HCT116 (cell line): ENCODE measurements around the gene LRCH1. TPM values are rescaled to one million over a fixed set of nuclear protein-coding genes. Genes with fewer than 3 reads are reported as not detected.
A peak's percentile ranks its signal among the peaks of the same experiment; 100 is the strongest.

Source experiments
- ATAC-seq: fragments of 200-7000 bp; cut with Tn5 transposase; 2 replicates; pipeline ENCODE4 v1.9.1; 2020; ENCODE audit warnings: mild to moderate bottlenecking, moderate library complexity
- BruUV-seq: library from RNA; stranded (reverse); fragments of 400-500 nt; replicated peaks from 2 replicates; lab custom pipeline; 2021; lab: Mats Ljungman, UMichigan
- CTCF ChIA-PET: fragments of 300-600 bp; sonication (Branson Sonifier 250); formaldehyde crosslinking; loops from one replicate; lab custom pipeline; 2021; ENCODE audit warnings: antibody characterized with exemption; lab: Charles Lee
- POLR2A ChIA-PET: fragments of 300-600, 350-600 bp; sonication (Branson Sonifier 250); formaldehyde crosslinking; loops from one replicate; lab custom pipeline; 2021; ENCODE audit warnings: antibody characterized with exemption; lab: Charles Lee
- RAD21 ChIA-PET, 2 experiments: fragments of 300-600 bp; sonication (Branson Sonifier 250); formaldehyde crosslinking; loops; one replicate each; lab custom pipeline; 2023; ENCODE audit warnings: low total read pairs in 2 of 2; ENCODE audit not compliant: uncharacterized antibody in 2 of 2, unreplicated experiment in 2 of 2, low non-redundant PET in 1 of 2; lab: Charles Lee
- DNase-seq: peaks from one replicate; pipeline ENCODE4 v3.0.0-alpha.2; 2010; ENCODE audit warnings: low read depth, low spot score
- H2AFZ ChIP-seq: fragments of 200-600 bp; shearing (Covaris generic), sonication (generic); 2 replicates; pipeline ENCODE4 v1.6.1; 2017; ENCODE audit warnings: low read depth, mixed run types, mixed read lengths, antibody characterized with exemption, low read length; ENCODE audit not compliant: poor library complexity, severe bottlenecking
- H3K27ac ChIP-seq: 2 replicates; pipeline ENCODE4 v1.5.1; 2012; ENCODE audit warnings: low read depth, low read length
- H3K27me3 ChIP-seq: fragments of 200-600 bp; sonication (generic); 2 replicates; pipeline ENCODE4 v1.6.1; 2016; ENCODE audit warnings: mixed run types, low read length, mixed read lengths; ENCODE audit not compliant: insufficient read depth
- H3K36me3 ChIP-seq, 2 experiments: fragments of 200-500 bp in 1 of 2; fragments of 200-600 bp in 1 of 2; sonication (Bioruptor generic) in 1 of 2; sonication (generic) in 1 of 2; 2 replicates each; pipeline versions ENCODE4 v1.5.1 to v1.6.1; 2014 to 2016; ENCODE audit warnings: low read length in 2 of 2, inconsistent platforms in 1 of 2, mixed read lengths in 1 of 2, mixed run types in 1 of 2; ENCODE audit not compliant: insufficient read depth in 2 of 2, control insufficient read depth in 1 of 2
- H3K4me1 ChIP-seq, 2 experiments: fragments of 200-600 bp in 1 of 2; sonication (generic) in 1 of 2; 2 replicates each; pipeline versions ENCODE4 v1.5.1 to v1.6.1; 2012 to 2017; ENCODE audit warnings: low read length in 2 of 2, inconsistent platforms in 1 of 2, mild to moderate bottlenecking in 1 of 2, mixed read lengths in 1 of 2, mixed run types in 1 of 2, moderate library complexity in 1 of 2; ENCODE audit not compliant: insufficient read depth in 2 of 2, control insufficient read depth in 1 of 2
- H3K4me2 ChIP-seq: fragments of 200-600 bp; sonication (generic); 2 replicates; pipeline ENCODE4 v1.6.1; 2017; ENCODE audit warnings: mixed run types, low read length, mixed read lengths
- H3K4me3 ChIP-seq, 2 experiments: fragments of 200-600 bp in 1 of 2; sonication (generic) in 1 of 2; replicated peaks in 1 of 2; 2 replicates each; pipeline ENCODE4 v1.5.1; 2011 to 2016; ENCODE audit warnings: low read length in 2 of 2, control low read depth in 1 of 2, low read depth in 1 of 2, mild to moderate bottlenecking in 1 of 2, mixed read lengths in 1 of 2, mixed run types in 1 of 2
- H3K79me2 ChIP-seq: fragments of 200-600 bp; sonication (generic); 2 replicates; pipeline ENCODE4 v1.6.1; 2017; ENCODE audit warnings: mild to moderate bottlenecking, mixed run types, low read length, moderate library complexity, mixed read lengths; ENCODE audit not compliant: insufficient read depth
- H3K9ac ChIP-seq: fragments of 200-600 bp; sonication (generic); 2 replicates; pipeline ENCODE4 v1.6.1; 2016; ENCODE audit warnings: low read length, mixed read lengths
- H3K9me2 ChIP-seq: fragments of 200-600 bp; sonication (generic), shearing (Covaris generic); 2 replicates; pipeline ENCODE4 v1.6.1; 2017; ENCODE audit warnings: mixed run types, mild to moderate bottlenecking, moderate library complexity; ENCODE audit not compliant: insufficient read depth
- H3K9me3 ChIP-seq, 2 experiments: fragments of 200-500 bp in 1 of 2; fragments of 200-600 bp in 1 of 2; sonication (Bioruptor generic) in 1 of 2; sonication (generic) in 1 of 2; 2 replicates each; pipeline ENCODE4 v1.6.1; 2014 to 2017; ENCODE audit warnings: low read length in 2 of 2, mixed read lengths in 2 of 2, inconsistent platforms in 1 of 2, low read depth in 1 of 2, mild to moderate bottlenecking in 1 of 2, mixed run types in 1 of 2, moderate library complexity in 1 of 2; ENCODE audit not compliant: control insufficient read depth in 1 of 2, insufficient read depth in 1 of 2
- H4K20me1 ChIP-seq: fragments of 200-600 bp; sonication (generic), shearing (Covaris generic); 2 replicates; pipeline ENCODE4 v1.6.1; 2017; ENCODE audit warnings: mixed run types, mild to moderate bottlenecking, moderate library complexity; ENCODE audit not compliant: insufficient read depth
- CEBPB ChIP-seq: IDR thresholded peaks from 2 replicates; pipeline ENCODE4 v1.6.1; 2012; ENCODE audit warnings: low read depth
- FOSL1 ChIP-seq: IDR thresholded peaks from 2 replicates; pipeline ENCODE4 v1.6.1; 2012; ENCODE audit warnings: low read depth
- JUND ChIP-seq: IDR thresholded peaks from 2 replicates; pipeline ENCODE4 v1.6.1; 2012
- RAD21 ChIP-seq: IDR thresholded peaks from 2 replicates; pipeline ENCODE4 v1.6.1; 2012; ENCODE audit warnings: low read depth, mild to moderate bottlenecking
- SRF ChIP-seq: IDR thresholded peaks from 2 replicates; pipeline ENCODE4 v1.6.1; 2012; ENCODE audit warnings: low read depth
- TCF7L2 ChIP-seq: IDR thresholded peaks from 2 replicates; pipeline ENCODE4 v1.7.0; 2011; ENCODE audit warnings: borderline replicate concordance, inconsistent platforms; ENCODE audit not compliant: insufficient read depth, insufficient read length; ENCODE audit errors: extremely low read depth
- YY1 ChIP-seq: IDR thresholded peaks from 2 replicates; pipeline ENCODE4 v1.6.1; 2011; ENCODE audit warnings: low read length, low read depth, moderate library complexity, mild to moderate bottlenecking; ENCODE audit not compliant: insufficient replicate concordance; ENCODE audit errors: extremely low read depth
- intact Hi-C: fragments of 100-400 bp; cut with micrococcal nuclease; formaldehyde crosslinking; loops from 2 replicates; pipeline ENCODE4 v1.10.0; 2022
- total RNA-seq: library from RNA; stranded (reverse); gene quantifications from one replicate; pipeline ENCODE4 v1.2.1, GENCODE V29; 2021; ENCODE audit not compliant: unreplicated experiment
- TF ChIP-seq, protein P1 (sequence below): IDR thresholded peaks from 2 replicates; pipeline ENCODE4 v1.6.1; 2012

LRCH1 gene
- total RNA-seq, 1 experiment from 2014 or later: 15.6 TPM

DNA sequence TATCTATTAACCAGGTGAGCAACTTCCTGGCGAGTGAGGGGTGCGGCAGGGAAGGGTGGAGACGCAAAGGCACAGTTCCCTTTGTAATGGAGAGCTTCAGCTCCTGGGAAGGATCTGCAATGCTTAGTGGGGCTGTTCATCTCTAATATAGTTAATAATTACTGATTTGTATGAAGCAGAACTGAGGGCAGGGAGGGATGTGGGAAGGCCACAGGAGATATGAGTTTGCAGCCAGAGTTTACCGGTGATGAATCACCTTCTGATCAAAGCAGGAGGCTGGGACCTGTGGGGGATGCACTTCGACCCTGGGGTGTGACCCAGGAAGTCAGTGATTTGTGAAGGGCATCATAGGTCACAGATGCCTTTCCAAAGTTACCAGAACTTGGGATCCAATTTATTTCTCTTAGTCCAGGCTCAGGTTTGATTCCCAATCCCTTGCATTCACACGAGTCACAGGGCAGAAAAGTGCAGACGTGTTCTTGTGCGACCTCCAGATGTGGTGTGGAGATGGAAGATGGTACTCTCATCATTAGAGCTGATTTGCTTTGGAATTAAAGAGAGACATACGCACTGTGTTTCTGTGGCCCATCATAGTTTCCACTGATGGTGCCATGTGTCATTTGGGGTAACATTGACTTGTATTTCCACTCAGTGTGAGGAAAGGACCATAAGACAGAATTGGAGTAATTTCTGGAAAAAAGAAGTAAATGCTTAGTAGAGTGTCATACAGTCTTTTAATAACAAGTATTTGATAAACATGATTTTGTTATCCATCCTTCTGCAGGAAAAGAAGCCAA is 55.0 kb downstream of the LRCH1 start:
- DNase-seq (peak; percentile 43), ATAC-seq (peak; percentile 71)
- Histone ChIP-seq H4K20me1 (no peaks in the 10 kb centered on the region), H3K79me2 (peaks cover 78% of the 10 kb centered on the region), H3K36me3 (no peaks in the 10 kb centered on the region), H3K9me3 (no peaks in the 10 kb centered on the region), H3K4me3 (peak overlapping the region in 1 of 2 experiments; percentile 40; a peak in 2 of 4 replicates), H3K27me3 (no peaks in the 10 kb centered on the region), H3K4me1 (peaks cover 57 to 70% of the 10 kb centered on the region in 2 experiments), H3K9ac (peak overlapping the region; percentile 8), H3K27ac (peak overlapping the region; percentile 3; the same call in 1 of the 2 replicates), H3K4me2 (peak overlapping the region; percentile 70), H3K9me2 (no peaks in the 10 kb centered on the region), H2AFZ (no peak overlapping the region)
- CTCF ChIA-PET: no interaction called here
- POLR2A ChIA-PET: no interaction called here
- intact Hi-C loops: no loop called here
- BruUV-seq: no TSS peak
- TF ChIP-seq YY1: no peak
- TF ChIP-seq CEBPB: peak; percentile 10; the same call in 1 of the 2 replicates
- peak; percentile 47 for TF ChIP-seq JUND
- TF ChIP-seq, protein P1, sequence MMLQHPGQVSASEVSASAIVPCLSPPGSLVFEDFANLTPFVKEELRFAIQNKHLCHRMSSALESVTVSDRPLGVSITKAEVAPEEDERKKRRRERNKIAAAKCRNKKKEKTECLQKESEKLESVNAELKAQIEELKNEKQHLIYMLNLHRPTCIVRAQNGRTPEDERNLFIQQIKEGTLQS: no peak
- peak; percentile 64 for TF ChIP-seq TCF7L2
- peak; percentile 60; the same call in 1 of the 2 replicates for TF ChIP-seq FOSL1
- RAD21 ChIA-PET: no interaction called here

DNA sequence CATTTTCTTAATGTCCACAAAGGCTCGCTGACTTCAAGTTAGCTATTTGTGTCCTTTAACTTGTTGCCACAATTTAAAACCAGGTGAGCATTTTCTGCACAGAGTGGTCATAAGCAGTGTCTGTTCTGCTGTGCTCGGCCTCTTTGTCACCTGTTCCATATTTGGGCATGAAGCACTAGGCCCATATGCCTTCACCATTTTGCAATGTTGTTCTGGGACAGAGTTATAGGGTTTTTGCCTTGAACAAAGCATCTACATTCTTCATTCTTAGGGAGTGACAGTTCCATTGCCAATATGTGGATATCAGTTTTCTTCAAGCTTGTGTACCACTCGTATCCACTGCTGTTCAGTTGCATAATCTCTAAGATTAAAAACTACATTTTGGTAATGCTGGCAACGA is 56.1 kb downstream of the LRCH1 start:
- no peak overlapping the region for H3K9ac ChIP-seq
- DNase-seq: no peak
- CTCF ChIA-PET: no interaction called here
- RAD21 ChIA-PET: no interaction called here
- peaks cover 46 to 59% of the 10 kb centered on the region in 2 experiments for H3K4me1 ChIP-seq
- H3K79me2 ChIP-seq: peaks cover 74% of the 10 kb centered on the region
- H4K20me1 ChIP-seq: no peaks in the 10 kb centered on the region
- peak overlapping the region; percentile 70; the same call in 1 of the 2 replicates for H3K4me2 ChIP-seq
- no peak overlapping the region for H3K27ac ChIP-seq
- no peak for ATAC-seq
- no peaks in the 10 kb centered on the region for H3K27me3 ChIP-seq
- BruUV-seq: no TSS peak
- intact Hi-C loops: no loop called here
- H2AFZ ChIP-seq: no peak overlapping the region
- POLR2A ChIA-PET: no interaction called here
- no peaks in the 10 kb centered on the region for H3K36me3 ChIP-seq
- peak; percentile 66 for TF ChIP-seq SRF
- TF ChIP-seq RAD21: no peak
- H3K9me2 ChIP-seq: no peaks in the 10 kb centered on the region
- no peaks in the 10 kb centered on the region for H3K9me3 ChIP-seq
- H3K4me3 ChIP-seq: no peak overlapping the region
